Lower lobe of right lung (tissue), 2 donors: ENCODE measurements around the gene ADAT3. TPM values are rescaled to one million over a fixed set of nuclear protein-coding genes. Genes with fewer than 3 reads are reported as not detected.

Experiments
- ATAC-seq, 2 donors: fragments of 200-7000 bp; cut with Tn5 transposase; one replicate each; pipeline ENCODE4 v1.9.1; 2020 to 2022; ENCODE audit warnings: mild to moderate bottlenecking in 2 of 2, moderate library complexity in 2 of 2
- DNase-seq: peaks from one replicate; pipeline ENCODE4 v3.0.0-alpha.2; 2020
- H3K27ac ChIP-seq: fragments of 200-600 bp; one replicate; pipeline ENCODE4 v1.8.0; 2022
- H3K27me3 ChIP-seq: fragments of 200-600 bp; one replicate; pipeline ENCODE4 v1.8.0; 2022; ENCODE audit warnings: low read depth
- H3K36me3 ChIP-seq: fragments of 200-600 bp; one replicate; pipeline ENCODE4 v1.8.0; 2022; ENCODE audit warnings: mild to moderate bottlenecking
- H3K4me1 ChIP-seq: fragments of 200-600 bp; one replicate; pipeline ENCODE4 v1.8.0; 2022
- H3K4me3 ChIP-seq: fragments of 200-600 bp; one replicate; pipeline ENCODE4 v1.8.0; 2022; ENCODE audit warnings: mild to moderate bottlenecking
- H3K9me3 ChIP-seq: fragments of 200-600 bp; one replicate; pipeline ENCODE4 v1.8.0; 2022
- CTCF ChIP-seq: fragments of 200-600 bp; IDR thresholded peaks from one replicate; pipeline ENCODE4 v1.8.0; 2022; ENCODE audit warnings: antibody characterized with exemption, mild to moderate bottlenecking
- intact Hi-C: fragments of 100-400 bp; cut with DNase I; formaldehyde crosslinking; loops from one replicate; pipeline ENCODE4 v1.11.0; 2022
- total RNA-seq: library from RNA; stranded (reverse); fragmentation: NEBNext Ultra II Directional; extraction: Animal tissue kit (Norgen Biotek cat#: 25700); gene quantifications from one replicate; pipeline ENCODE4 v1.2.1, GENCODE V29; 2021
- donor health status: DM: no; HTN: yes; CAD: no; lungs with severe emphysema.

Gene ADAT3
- total RNA-seq, 1 donor from 2014 or later: 6.2 TPM

DNA sequence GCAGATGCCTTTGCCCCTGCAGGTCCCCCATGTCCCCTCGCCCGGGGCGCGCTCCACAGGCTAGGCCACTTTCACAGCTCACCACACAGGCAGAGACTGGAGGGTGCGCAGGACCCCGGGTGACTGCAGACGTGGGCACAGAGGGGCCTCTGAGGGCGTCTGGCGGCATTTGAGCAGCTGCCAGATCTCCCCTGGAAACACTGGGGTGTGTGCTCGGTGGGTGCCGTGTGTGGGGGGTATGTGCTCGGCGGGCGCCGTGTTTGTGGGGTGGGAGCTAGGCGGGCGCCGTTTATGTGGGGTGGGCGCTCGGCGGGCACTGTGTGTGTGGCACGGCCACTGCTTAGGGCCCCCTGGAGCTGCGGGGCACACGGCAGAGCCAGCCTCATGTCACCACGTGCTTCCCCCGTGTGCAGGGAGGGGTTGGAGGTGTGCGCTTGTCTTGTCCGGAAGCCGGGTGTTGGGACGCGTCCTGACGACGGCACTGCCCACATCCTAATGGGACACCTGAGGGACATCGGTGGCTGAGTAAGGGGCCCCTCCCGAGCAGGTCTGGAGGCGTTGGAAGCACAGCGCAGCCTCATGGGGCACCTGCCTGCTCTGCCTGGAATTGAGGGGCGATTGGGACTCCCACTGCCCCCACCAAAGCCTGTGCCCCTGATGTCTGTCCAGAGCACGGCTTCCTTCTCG, 52.5 kb downstream of the ADAT3 start:
- Histone ChIP-seq H3K4me3 (no peak overlapping the region), H3K27ac (no peak overlapping the region), H3K4me1 (no peaks in the 10 kb centered on the region), H3K9me3 (no peaks in the 10 kb centered on the region), H3K27me3 (no peaks in the 10 kb centered on the region), H3K36me3 (peaks cover 6% of the 10 kb centered on the region)
- TF ChIP-seq CTCF: no peak
- DNase-seq (no peak), ATAC-seq (no peak)
- intact Hi-C loops: no loop called here

DNA sequence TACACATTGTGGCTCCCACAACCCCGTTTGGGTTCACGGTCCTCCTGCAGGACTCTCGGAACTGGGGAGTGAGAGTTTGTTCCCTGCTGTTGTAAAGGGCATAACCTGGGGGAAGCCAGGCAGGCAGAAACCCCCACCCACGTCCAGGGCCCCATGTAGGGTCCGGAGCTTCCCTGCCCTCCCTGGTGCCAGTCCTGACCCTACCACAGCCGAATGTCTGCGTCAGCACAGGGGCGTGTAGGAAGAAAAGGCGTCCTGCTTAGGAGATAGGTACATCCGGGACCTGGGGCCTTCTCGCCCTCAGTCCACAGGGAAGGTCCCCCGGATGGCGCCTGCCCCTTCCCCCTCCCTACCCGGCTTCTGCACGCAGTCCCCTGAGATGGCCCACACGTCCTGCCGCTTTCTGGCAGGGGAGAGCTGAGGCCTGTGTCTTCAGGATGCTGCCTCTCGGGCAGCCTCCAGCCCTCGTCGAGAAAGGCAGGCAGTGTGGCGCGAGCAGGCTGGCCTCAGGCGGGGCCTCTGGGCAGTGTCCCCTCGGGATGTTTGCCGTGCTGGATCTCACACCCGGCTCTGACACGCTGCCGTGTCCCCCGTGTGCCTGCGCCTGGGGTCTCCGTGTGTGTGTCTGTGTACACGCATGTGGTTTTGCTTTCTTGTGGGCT, 54.9 kb downstream of the ADAT3 start:
- no peak for DNase-seq

DNA sequence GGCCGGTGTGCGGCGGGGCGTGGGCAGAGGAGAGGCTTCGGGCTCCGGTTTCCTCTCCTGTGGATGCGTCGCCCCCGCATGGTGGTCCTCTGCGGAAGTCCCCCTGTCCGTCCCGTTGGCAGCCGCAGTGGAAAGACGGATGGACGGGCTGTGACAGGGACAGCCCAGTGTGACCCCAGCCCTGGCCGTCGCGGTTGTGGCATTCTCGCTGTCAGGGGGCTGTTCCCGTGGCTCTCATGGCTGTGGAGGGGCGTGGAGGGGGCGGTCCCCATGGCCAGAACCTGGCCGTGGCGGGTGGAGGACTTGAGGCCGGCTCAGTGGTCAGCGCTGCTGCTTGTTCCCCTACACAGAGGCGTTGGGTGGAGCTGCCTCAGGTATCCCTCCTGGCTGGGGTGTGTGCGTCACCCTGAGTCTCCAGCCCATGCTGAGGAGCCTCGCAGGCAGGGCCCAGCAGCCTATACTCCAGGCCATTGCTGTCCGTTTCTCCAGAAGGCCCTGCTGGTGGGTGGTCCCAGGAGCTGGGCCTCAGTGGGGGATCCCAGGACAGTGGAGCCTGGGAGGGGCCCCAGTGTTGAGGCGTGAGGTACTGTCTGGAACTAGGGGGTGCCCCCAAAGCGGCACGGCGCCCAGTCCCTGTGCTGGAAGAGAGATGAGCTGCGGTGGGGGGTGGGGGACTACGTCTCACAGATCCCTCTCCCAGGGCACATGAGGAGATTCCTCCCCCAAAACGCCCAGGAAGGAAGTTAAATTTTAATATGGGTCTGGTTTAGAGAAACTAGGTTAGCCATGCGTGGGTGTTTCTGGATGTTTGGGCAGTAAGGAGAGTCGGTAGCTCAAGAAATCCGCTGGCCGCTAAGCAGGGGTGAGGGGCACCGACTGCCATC, 56.0 kb downstream of the ADAT3 start:
- Histone ChIP-seq H3K27ac (no peak overlapping the region), H3K27me3 (no peaks in the 10 kb centered on the region), H3K9me3 (no peaks in the 10 kb centered on the region), H3K4me3 (no peak overlapping the region), H3K4me1 (no peaks in the 10 kb centered on the region), H3K36me3 (peaks cover 10% of the 10 kb centered on the region)
- intact Hi-C loops: no loop called here
- TF ChIP-seq CTCF: no peak
- peak in 1 of 2 donors; percentile 7 for ATAC-seq
- DNase-seq: no peak

More for the DNA sequence above, 54.9 kb downstream of the ADAT3 start:
- H3K36me3 ChIP-seq: peaks cover 10% of the 10 kb centered on the region
- H3K4me3 ChIP-seq: no peak overlapping the region
- no peaks in the 10 kb centered on the region for H3K4me1 ChIP-seq
- no peaks in the 10 kb centered on the region for H3K9me3 ChIP-seq
- ATAC-seq: no peak
- no peak overlapping the region for H3K27ac ChIP-seq
- no peak for TF ChIP-seq CTCF
- intact Hi-C loops: no loop called here
- H3K27me3 ChIP-seq: no peaks in the 10 kb centered on the region

DNA sequence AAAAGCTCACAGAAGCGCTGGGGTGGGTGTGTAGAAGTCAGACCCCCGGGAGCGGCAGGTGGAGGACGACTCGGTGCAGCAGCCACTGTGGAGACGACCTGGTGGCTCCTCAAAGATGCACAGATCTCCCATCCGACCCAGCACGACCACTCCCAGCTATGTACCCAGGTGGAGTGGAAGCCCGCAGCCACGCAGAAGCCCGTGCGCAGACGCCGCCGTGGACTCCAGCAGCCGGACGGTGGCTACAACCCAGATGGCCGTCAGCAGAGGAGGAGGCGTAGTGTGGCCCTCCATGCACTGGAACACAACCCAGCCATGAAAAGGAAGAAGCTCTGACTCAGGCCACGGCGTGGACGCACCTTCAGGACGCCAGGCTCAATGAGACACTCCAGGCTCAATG, 57.5 kb downstream of the ADAT3 start:
- intact Hi-C loops: no loop called here
- Histone ChIP-seq H3K9me3 (no peaks in the 10 kb centered on the region), H3K4me1 (no peaks in the 10 kb centered on the region), H3K27me3 (no peaks in the 10 kb centered on the region), H3K27ac (no peak overlapping the region), H3K4me3 (no peak overlapping the region), H3K36me3 (peaks cover 10% of the 10 kb centered on the region)
- no peak for DNase-seq
- TF ChIP-seq CTCF: no peak
- ATAC-seq: no peak

Other genes with a start within 250 kb of the ADAT3 start
- gene ONECUT3, start 151.9 kb upstream of the ADAT3 start, total RNA-seq: not detected
- gene ATP8B3, start 93.1 kb upstream of the ADAT3 start, total RNA-seq: 2.1 TPM
- 29.1 TPM for gene REXO1, start 56.9 kb upstream of the ADAT3 start, total RNA-seq
- 22.2 TPM for gene KLF16, start 41.8 kb upstream of the ADAT3 start, total RNA-seq
- gene ABHD17A, start 19.9 kb upstream of the ADAT3 start, total RNA-seq: 76.4 TPM
- gene SCAMP4, start within 50 bp of the ADAT3 start, total RNA-seq: 65.0 TPM
- 55.4 TPM for gene CSNK1G2, start 35.8 kb downstream of the ADAT3 start, total RNA-seq
- 62.0 TPM for gene BTBD2, start 110.3 kb downstream of the ADAT3 start, total RNA-seq
- 268 TPM for gene MKNK2, start 145.8 kb downstream of the ADAT3 start, total RNA-seq
- 69.2 TPM for gene MOB3A, start 190.9 kb downstream of the ADAT3 start, total RNA-seq
- gene IZUMO4, start 191.5 kb downstream of the ADAT3 start, total RNA-seq: 7.4 TPM
- 99.5 TPM for gene AP3D1, start 246.2 kb downstream of the ADAT3 start, total RNA-seq